A549 (cell line): ENCODE data around the gene MAP3K5. TPM values are rescaled to one million over a fixed set of nuclear protein-coding genes. Genes with fewer than 3 reads are reported as not detected.

Source experiments
- ATAC-seq, 2 experiments: fragments of 200-7000 bp in 1 of 2; fragments of >200 bp in 1 of 2; cut with Nextera tagmentation in 1 of 2; cut with Tn5 transposase in 1 of 2; 3 replicates each; pipeline versions ENCODE4 v1.8.0 to v1.9.1; 2018 to 2020; ENCODE audit warnings: mild to moderate bottlenecking in 1 of 2, moderate library complexity in 1 of 2
- CTCF ChIA-PET: fragments of 300-600 bp; sonication (Branson Sonifier 250); formaldehyde crosslinking; extraction: SDS; loops from one replicate; lab custom pipeline; 2021; ENCODE audit warnings: antibody characterized with exemption, inconsistent platforms; lab: Yijun Ruan, JAX
- POLR2A ChIA-PET: fragments of 350-600 bp; formaldehyde crosslinking; extraction: SDS; loops from one replicate; lab custom pipeline; 2021; ENCODE audit warnings: antibody characterized with exemption, inconsistent platforms; lab: Yijun Ruan, JAX
- DNase-seq, 2 experiments: peaks; one replicate each; pipeline versions ENCODE4 v3.0.0 to v3.0.0-alpha.2; 2011 to 2016; ENCODE audit warnings: low read depth in 1 of 2, low spot score in 1 of 2
- FAIRE-seq: peaks from 2 replicates; lab custom pipeline; 2011; peaks lifted over from hg19 to GRCh38; lab: Jason Lieb, UNC
- H3K27ac ChIP-seq, 2 experiments: fragments of >200 bp; sonication (Bioruptor Twin); formaldehyde crosslinking; 3 replicates each; pipeline ENCODE4 v1.5.1; 2016 to 2017
- H3K4me1 ChIP-seq: fragments of >200 bp; sonication (Bioruptor Twin); formaldehyde crosslinking; 3 replicates; pipeline ENCODE4 v1.6.1; 2016
- H3K4me2 ChIP-seq: fragments of >200 bp; sonication (Bioruptor Twin); formaldehyde crosslinking; 3 replicates; pipeline ENCODE4 v1.6.1; 2016
- H3K4me3 ChIP-seq: fragments of >200 bp; sonication (Bioruptor Twin); formaldehyde crosslinking; 3 replicates; pipeline ENCODE4 v1.5.1; 2016
- H3K9me3 ChIP-seq: fragments of >200 bp; sonication (Bioruptor Twin); formaldehyde crosslinking; 3 replicates; pipeline ENCODE4 v1.6.1; 2016
- ATOH8 ChIP-seq: fragments of 250-450 bp; sonication (Bioruptor Pico); IDR thresholded peaks from 2 replicates; pipeline ENCODE4 v1.5.0; 2020; ENCODE audit warnings: low read depth, mild to moderate bottlenecking, moderate library complexity
- BCL3 ChIP-seq: fragments of >200 bp; sonication (Bioruptor Twin); formaldehyde crosslinking; IDR thresholded peaks from 3 replicates; pipeline ENCODE4 v1.6.1; 2016
- CEBPB ChIP-seq, 2 experiments: fragments of >200 bp in 1 of 2; sonication (Bioruptor Twin) in 1 of 2; formaldehyde crosslinking in 1 of 2; IDR thresholded peaks; 2 replicates each; pipeline ENCODE4 v1.6.1; 2012 to 2016
- CTCF ChIP-seq: fragments of >200 bp; sonication (Bioruptor Twin); formaldehyde crosslinking; IDR thresholded peaks from 3 replicates; pipeline ENCODE4 v1.5.1; 2016
- EHF ChIP-seq: fragments of 250-450 bp; sonication (Bioruptor Pico); IDR thresholded peaks from 2 replicates; pipeline ENCODE4 v1.5.0; 2020; ENCODE audit warnings: mild to moderate bottlenecking
- ELK1 ChIP-seq: fragments of 150-350 bp; IDR thresholded peaks from 2 replicates; pipeline ENCODE4 v1.6.1; 2014; ENCODE audit warnings: low read depth, mild to moderate bottlenecking, low read length
- EP300 ChIP-seq, 2 experiments: fragments of >200 bp; sonication (Bioruptor Twin); formaldehyde crosslinking; IDR thresholded peaks; 2 replicates in 1 of 2; 3 replicates in 1 of 2; pipeline ENCODE4 v1.6.1; 2016 to 2017
- FOSL2 ChIP-seq, 2 experiments: fragments of 450-650 bp in 1 of 2; fragments of >200 bp in 1 of 2; sonication (Bioruptor Twin) in 1 of 2; formaldehyde crosslinking; IDR thresholded peaks; 2 replicates each; pipeline versions ENCODE4 v1.5.0 to v1.6.1; 2016 to 2020; ENCODE audit warnings: mild to moderate bottlenecking in 1 of 2, moderate library complexity in 1 of 2
- GATA3 ChIP-seq: IDR thresholded peaks from 2 replicates; pipeline ENCODE4 v1.6.1; 2012; ENCODE audit warnings: borderline replicate concordance
- HEYL ChIP-seq: fragments of 250-450 bp; sonication (Bioruptor Pico); IDR thresholded peaks from 2 replicates; pipeline ENCODE4 v1.8.0; 2021; ENCODE audit warnings: mild to moderate bottlenecking, moderate library complexity
- HOXB13 ChIP-seq: fragments of 250-450 bp; sonication (Bioruptor Pico); IDR thresholded peaks from 2 replicates; pipeline ENCODE4 v1.5.0; 2020; ENCODE audit warnings: low read depth, mild to moderate bottlenecking, moderate library complexity
- JUN ChIP-seq, 2 experiments: fragments of >200 bp; sonication (Bioruptor Twin); formaldehyde crosslinking; IDR thresholded peaks; 2 replicates in 1 of 2; 3 replicates in 1 of 2; pipeline ENCODE4 v1.6.1; 2016 to 2017
- JUNB ChIP-seq: fragments of >200 bp; sonication (Bioruptor Twin); formaldehyde crosslinking; IDR thresholded peaks from 2 replicates; pipeline ENCODE4 v1.6.1; 2016
- KDM5A ChIP-seq: fragments of 200-600 bp; sonication (generic); IDR thresholded peaks from 2 replicates; pipeline ENCODE4 v1.6.1; 2016; ENCODE audit warnings: antibody characterized with exemption, mild to moderate bottlenecking
- MAX ChIP-seq: IDR thresholded peaks from 2 replicates; pipeline ENCODE4 v1.6.1; 2012
- MYC ChIP-seq: IDR thresholded peaks from 2 replicates; pipeline ENCODE4 v1.6.1; 2012; ENCODE audit warnings: mild to moderate bottlenecking, inconsistent platforms, low read length, improper control_type of control experiment, borderline replicate concordance
- RAD21 ChIP-seq, 2 experiments: fragments of >200 bp in 1 of 2; sonication (Bioruptor Twin) in 1 of 2; formaldehyde crosslinking in 1 of 2; IDR thresholded peaks in 1 of 2; conservative IDR thresholded peaks in 1 of 2; 2 replicates in 1 of 2; 3 replicates in 1 of 2; pipeline ENCODE4 v1.6.1; 2012 to 2018; ENCODE audit warnings: inconsistent platforms in 1 of 2
- RFX5 ChIP-seq: fragments of 450-650 bp; IDR thresholded peaks from 2 replicates; pipeline ENCODE4 v1.7.1; 2014; ENCODE audit warnings: antibody characterized with exemption, mild to moderate bottlenecking, moderate library complexity
- RNF2 ChIP-seq: fragments of 200-600 bp; sonication (generic); IDR thresholded peaks from 2 replicates; pipeline ENCODE4 v1.6.1; 2016; ENCODE audit warnings: low read depth, mild to moderate bottlenecking, antibody characterized with exemption, moderate library complexity, borderline replicate concordance
- SMC3 ChIP-seq: fragments of >200 bp; sonication (Bioruptor Twin); formaldehyde crosslinking; IDR thresholded peaks from 3 replicates; pipeline ENCODE4 v1.6.1; 2018; ENCODE audit warnings: inconsistent platforms
- ZFP36 ChIP-seq: fragments of 450-650 bp; IDR thresholded peaks from 2 replicates; pipeline ENCODE4 v1.6.1; 2014; ENCODE audit warnings: borderline replicate concordance; ENCODE audit not compliant: partially characterized antibody
- ZSCAN20 ChIP-seq: fragments of 250-450 bp; sonication (Bioruptor Pico); IDR thresholded peaks from 2 replicates; pipeline ENCODE4 v1.8.0; 2022; ENCODE audit warnings: mild to moderate bottlenecking, moderate library complexity
- WGBS: methylation state at CpG from one replicate; pipeline ENCODE4 v1.1.6; 2017; ENCODE audit errors: missing lambda C conversion rate; 5-methylcytosine and 5-hydroxymethylcytosine counted together
- polyA plus RNA-seq, 4 experiments: library from polyadenylated mRNA; depleted of rRNA in 3 of 4; stranded (reverse); fragments of >200 nt; fragmentation: RNase III in 1 of 4; extraction: RNeasy Plus Mini Kit Qiagen cat#74134 plus additional on column Dnase treatment in 1 of 4; gene quantifications; 2 replicates in 3 of 4; 3 replicates in 1 of 4; pipeline ENCODE4 v1.2.3, GENCODE V29; 2011 to 2017
- TF ChIP-seq, protein P1 (sequence below): fragments of 250-450 bp; sonication (Bioruptor Pico); IDR thresholded peaks from 2 replicates; pipeline ENCODE4 v1.5.0; 2021; ENCODE audit warnings: mild to moderate bottlenecking, moderate library complexity, borderline replicate concordance

Gene MAP3K5
- polyA plus RNA-seq, 2 of the 4 experiments (the other 2 are of a cell fraction), result 2.1 to 4.1 TPM

DNA sequence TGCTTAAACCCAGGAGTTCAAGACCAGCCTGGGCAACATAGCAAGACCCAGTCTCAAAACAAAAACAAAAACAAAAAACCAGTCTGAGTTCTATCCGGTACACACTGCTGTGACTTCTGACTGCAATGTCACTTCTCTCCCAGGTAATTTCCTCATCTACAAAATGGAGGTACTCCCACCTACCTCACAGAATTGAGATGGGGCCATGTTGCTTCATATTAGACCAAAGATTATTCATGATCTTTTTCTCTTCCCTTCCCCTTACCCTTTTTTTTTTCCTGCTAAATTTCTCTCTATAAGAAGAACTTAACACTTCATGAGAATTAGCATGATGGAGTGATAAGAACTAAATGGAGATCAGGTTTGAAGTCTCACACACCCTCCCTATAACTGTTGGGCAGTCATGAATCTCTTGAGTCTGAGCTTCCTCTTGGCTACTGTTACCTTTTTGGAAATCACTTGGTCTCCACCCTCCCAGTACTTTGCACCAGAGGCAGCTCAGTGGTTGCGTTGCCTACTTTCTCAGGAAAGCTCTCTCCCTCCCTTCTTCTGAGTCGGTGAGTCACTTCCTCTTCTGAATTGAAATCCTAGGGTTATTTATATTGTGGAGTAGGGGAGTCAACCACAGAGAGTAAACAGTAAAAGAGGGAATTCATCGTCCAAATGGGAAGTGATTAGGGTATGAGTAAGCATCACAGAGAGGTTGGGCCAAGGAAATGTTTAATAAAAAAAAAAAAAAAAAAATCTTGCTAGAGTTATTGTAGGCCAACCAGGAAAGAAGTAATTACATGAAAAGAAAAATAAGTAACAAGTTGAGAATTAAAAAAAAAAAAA lies 182.2 kb downstream of the MAP3K5 start:
- WGBS, result 25% methylated on average over 4 of the region's 4 CpGs
- FAIRE-seq (peak; percentile 76), DNase-seq (peak; percentile 83 to 96), ATAC-seq (peak; percentile 95 to 97)
- CTCF ChIA-PET, result interaction anchor here (0.6 to 1.0 kb wide), 2 partner anchors 182 kb away, joined by 3 read pairs; partner anchors contain the start of gene MAP3K5
- no peak overlapping the region for H3K4me3 ChIP-seq
- POLR2A ChIA-PET, result interaction anchor here (0.7 kb wide), 3 partner anchors 10 to 182 kb away, joined by 3 to 4 read pairs (median 3); partner anchors contain the start of gene MAP3K5
- H3K4me1 ChIP-seq, result peaks cover 59% of the 10 kb centered on the region
- TF ChIP-seq RAD21 (conservative IDR thresholded peaks at IDR 0.05 in 1 of 2, IDR thresholded peaks at IDR 0.05 in 1 of 2), result 0 out of 5 replicates have a peak, but pooled peaks of 1 of the 2 experiments have one; percentile 14
- TF ChIP-seq MYC, result no peak
- peak; percentile 72; the same call in 2 of the 3 replicates for TF ChIP-seq BCL3
- peak; percentile 94 for TF ChIP-seq FOSL2 (IDR thresholded peaks at IDR 0.05)
- TF ChIP-seq FOSL2 (CRISPR knock-in tag; IDR thresholded peaks at IDR 0.05), result peak; percentile 96
- TF ChIP-seq ZFP36, result no peak
- peak; percentile 55 to 57; a peak in 2 of 5 replicates for TF ChIP-seq EP300 (IDR thresholded peaks at IDR 0.05)
- TF ChIP-seq CTCF, result no peak
- TF ChIP-seq JUN (IDR thresholded peaks at IDR 0.05), result peak; percentile 65 to 87; a peak in 2 of 5 replicates
- peak in 1 of 2 experiments; percentile 76; a peak in 2 of 4 replicates for TF ChIP-seq CEBPB (IDR thresholded peaks at IDR 0.05)
- TF ChIP-seq KDM5A, result no peak
- peak; percentile 53; the same call in 1 of the 2 replicates for TF ChIP-seq ZSCAN20 (CRISPR knock-in tag)
- peak; percentile 94 for TF ChIP-seq JUNB
- TF ChIP-seq RNF2, result no peak
- TF ChIP-seq ELK1, result no peak
- peak; percentile 84; the same call in 1 of the 2 replicates for TF ChIP-seq GATA3
- TF ChIP-seq HOXB13 (CRISPR knock-in tag), result no peak
- peak; percentile 53; the same call in 1 of the 2 replicates for TF ChIP-seq MAX
- peak; percentile 9; the same call in 1 of the 3 replicates for TF ChIP-seq SMC3
- no peak for TF ChIP-seq EHF (CRISPR knock-in tag)
- peak overlapping the region; percentile 73 for H3K4me2 ChIP-seq
- peak overlapping the region; percentile 73 to 87 for H3K27ac ChIP-seq
- no peaks in the 10 kb centered on the region for H3K9me3 ChIP-seq

- FAIRE-seq, result no peak
- ChIA-PET POLR2A (no interaction called here), CTCF (interaction anchor here (0.6 to 2.8 kb wide), 5 partner anchors 11 to 185 kb away, joined by 3 to 17 read pairs (median 4); partner anchors contain the start of gene MAP3K5)
- H3K4me2 ChIP-seq, result peak overlapping the region; percentile 73
- WGBS, result 63% methylated on average over 3 of the region's 3 CpGs
- H3K4me3 ChIP-seq, result no peak overlapping the region
- H3K27ac ChIP-seq, result peak overlapping the region; percentile 73 to 87
- H3K9me3 ChIP-seq, result no peaks in the 10 kb centered on the region
- no peak; a peak in 1 of 6 replicates for ATAC-seq
- no peak for DNase-seq
- H3K4me1 ChIP-seq, result peaks cover 58% of the 10 kb centered on the region
- TF ChIP-seq RFX5 (no peak), FOSL2 (IDR thresholded peaks at IDR 0.05) (no peak), FOSL2 (CRISPR knock-in tag; IDR thresholded peaks at IDR 0.05) (no peak), ATOH8 (CRISPR knock-in tag) (no peak), HEYL (no peak), ELK1 (no peak)
- TF ChIP-seq, protein P1, sequence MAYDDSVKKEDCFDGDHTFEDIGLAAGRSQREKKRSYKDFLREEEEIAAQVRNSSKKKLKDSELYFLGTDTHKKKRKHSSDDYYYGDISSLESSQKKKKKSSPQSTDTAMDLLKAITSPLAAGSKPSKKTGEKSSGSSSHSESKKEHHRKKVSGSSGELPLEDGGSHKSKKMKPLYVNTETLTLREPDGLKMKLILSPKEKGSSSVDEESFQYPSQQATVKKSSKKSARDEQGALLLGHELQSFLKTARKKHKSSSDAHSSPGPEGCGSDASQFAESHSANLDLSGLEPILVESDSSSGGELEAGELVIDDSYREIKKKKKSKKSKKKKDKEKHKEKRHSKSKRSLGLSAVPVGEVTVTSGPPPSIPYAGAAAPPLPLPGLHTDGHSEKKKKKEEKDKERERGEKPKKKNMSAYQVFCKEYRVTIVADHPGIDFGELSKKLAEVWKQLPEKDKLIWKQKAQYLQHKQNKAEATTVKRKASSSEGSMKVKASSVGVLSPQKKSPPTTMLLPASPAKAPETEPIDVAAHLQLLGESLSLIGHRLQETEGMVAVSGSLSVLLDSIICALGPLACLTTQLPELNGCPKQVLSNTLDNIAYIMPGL, result no peak
Observed at GRCh38 chr6:136608991-136609390, 183.3 kb downstream of the MAP3K5 start.
